ENCODE results near the gene CLCN4.

GRCh38 chrX:10239611-10240064 is 82.9 kb downstream of the CLCN4 start:
- TF ChIP-seq CTCF (IDR thresholded peaks at IDR 0.05 in 4 of 5, conservative IDR thresholded peaks at IDR 0.05 in 1 of 5) (no peak), POLR2A (IDR thresholded peaks at IDR 0.05) (no peak)
